Measurements from ENCODE around the gene RPS27. TPM values are rescaled to one million over a fixed set of nuclear protein-coding genes. Genes with fewer than 3 reads are reported as not detected.
"Not testable (repeated sequence)": the region's sequence is repeated elsewhere in the genome, so short reads cannot be mapped to it uniquely, and the experiment has no call there.

Gene RPS27
- total and polyA plus RNA-seq, 3 experiments from 2014 or later: 1,959 to 20,406 (median 2,149) TPM

DNA sequence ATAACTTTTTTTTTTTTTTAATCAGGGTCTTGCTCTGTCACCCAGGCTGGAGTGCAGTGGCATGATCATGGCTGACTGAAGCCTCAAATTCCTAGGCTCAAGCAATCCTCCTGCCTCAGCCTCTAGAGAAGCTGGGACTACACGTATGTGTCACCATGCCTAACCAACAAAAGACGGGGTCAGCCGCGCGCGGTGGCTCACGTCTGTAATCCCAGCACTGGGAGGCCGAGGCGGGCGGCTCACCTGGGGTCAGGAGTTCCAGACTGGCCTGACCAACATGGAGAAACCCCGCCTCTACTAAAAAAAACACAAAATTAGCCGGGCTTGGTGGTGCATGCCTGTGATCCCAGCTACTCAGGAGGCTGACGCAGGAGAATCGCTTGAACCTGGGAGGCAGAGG, 22.0 kb downstream of the RPS27 start:
- H3K27ac Mint-ChIP-seq; H3K27me3 ChIP-seq (ENCODE audit: insufficient read depth, low read length, poor library complexity, severe bottlenecking); H3K4me1 Mint-ChIP-seq; H3K4me3 Mint-ChIP-seq; H3K4me3 ChIP-seq (ENCODE audit: low read length); H3K9me3 Mint-ChIP-seq; H3K27ac ChIP-seq (ENCODE audit: low read depth, low read length); DNase-seq; H3K27me3 Mint-ChIP-seq; POLR2A ChIA-PET; H3K4me1 ChIP-seq (ENCODE audit: insufficient read depth, low read length); H3K9me3 ChIP-seq (ENCODE audit: low read length); CTCF ChIA-PET; H3K36me3 ChIP-seq (ENCODE audit: insufficient read depth, low read length); H3K36me3 Mint-ChIP-seq: not testable (repeated sequence)

DNA sequence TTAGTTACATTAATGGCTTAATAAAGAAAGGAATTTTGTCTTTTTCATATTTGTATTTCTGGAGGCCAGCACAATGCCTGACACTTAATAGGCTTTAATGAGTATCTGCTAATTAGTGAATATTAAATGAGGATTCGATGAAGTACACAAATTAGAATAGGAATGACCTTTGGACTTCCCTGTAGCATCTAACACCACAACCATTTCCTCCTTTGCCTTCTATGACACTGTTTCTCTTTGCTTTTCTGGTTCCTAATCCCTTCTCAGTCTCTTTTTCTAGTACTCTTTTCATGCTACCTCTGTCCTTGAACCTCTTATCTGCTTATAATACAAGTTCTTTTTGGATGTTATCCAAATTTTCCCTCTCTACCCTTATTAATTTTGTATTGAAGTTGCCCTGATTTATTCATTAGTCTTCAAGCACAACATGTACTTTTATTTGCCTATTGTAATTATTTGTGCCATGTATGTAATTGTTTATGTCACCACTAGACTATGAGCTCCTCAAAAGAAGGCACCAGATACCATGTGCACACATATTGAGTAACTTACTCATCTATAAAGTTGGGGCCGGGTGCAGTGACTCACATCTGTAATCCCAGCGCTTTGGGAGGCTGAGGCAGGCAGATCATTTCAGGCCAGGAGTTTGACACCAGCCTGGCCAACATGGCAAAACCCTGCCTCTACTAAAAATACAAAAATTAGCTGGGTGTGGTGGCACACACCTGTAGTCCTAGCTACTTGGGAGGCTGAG, 23.8 kb downstream of the RPS27 start:
- no peaks in the 10 kb centered on the region for H3K9me3 Mint-ChIP-seq
- no peak overlapping the region for H3K27ac Mint-ChIP-seq
- ChIA-PET CTCF (no interaction called here), POLR2A (no interaction called here)
- H3K4me3 ChIP-seq (ENCODE audit: low read length): no peak overlapping the region
- H3K4me1 ChIP-seq (ENCODE audit: insufficient read depth, low read length): no peaks in the 10 kb centered on the region
- H3K27me3 ChIP-seq (ENCODE audit: insufficient read depth, low read length, poor library complexity, severe bottlenecking): no peaks in the 10 kb centered on the region
- peaks cover 0 to 2% of the 10 kb centered on the region in 2 donors for H3K27me3 Mint-ChIP-seq
- no peak overlapping the region for H3K27ac ChIP-seq (ENCODE audit: low read depth, low read length)
- no peak overlapping the region for H3K4me3 Mint-ChIP-seq
- DNase-seq: no peak
- no peaks in the 10 kb centered on the region for H3K36me3 ChIP-seq (ENCODE audit: insufficient read depth, low read length)
- no peaks in the 10 kb centered on the region for H3K4me1 Mint-ChIP-seq
- no peaks in the 10 kb centered on the region for H3K36me3 Mint-ChIP-seq
- no peaks in the 10 kb centered on the region for H3K9me3 ChIP-seq (ENCODE audit: low read length)

DNA sequence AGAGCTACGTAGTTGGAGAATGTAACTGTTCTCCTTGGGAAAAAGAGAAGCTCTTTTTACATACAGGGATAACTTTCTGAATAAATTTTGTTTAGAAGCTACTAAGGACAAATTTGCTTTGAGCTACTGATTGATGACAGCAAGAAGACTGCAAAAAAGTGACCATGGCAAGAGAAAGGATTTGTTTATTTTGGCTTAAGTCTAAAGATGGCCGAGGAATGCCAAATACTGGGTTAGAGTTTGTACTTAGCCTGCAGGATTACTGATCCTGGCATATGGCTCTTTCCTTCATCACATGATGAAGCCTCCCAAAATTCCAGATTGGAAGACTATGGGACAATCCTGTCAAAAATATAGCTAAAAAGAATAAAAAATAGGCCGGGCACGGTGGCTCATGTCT, 28.7 kb downstream of the RPS27 start:
- no peaks in the 10 kb centered on the region for H3K27me3 Mint-ChIP-seq
- Histone ChIP-seq H3K4me3 (ENCODE audit: low read length) (no peak overlapping the region), H3K27ac (ENCODE audit: low read depth, low read length) (no peak overlapping the region), H3K27me3 (ENCODE audit: insufficient read depth, low read length, poor library complexity, severe bottlenecking) (no peaks in the 10 kb centered on the region), H3K9me3 (ENCODE audit: low read length) (no peaks in the 10 kb centered on the region), H3K4me1 (ENCODE audit: insufficient read depth, low read length) (no peaks in the 10 kb centered on the region), H3K36me3 (ENCODE audit: insufficient read depth, low read length) (no peaks in the 10 kb centered on the region)
- ChIA-PET CTCF (no interaction called here), POLR2A (no interaction called here)
- H3K4me1 Mint-ChIP-seq: no peaks in the 10 kb centered on the region
- H3K27ac Mint-ChIP-seq: no peak overlapping the region
- H3K36me3 Mint-ChIP-seq: no peaks in the 10 kb centered on the region
- H3K9me3 Mint-ChIP-seq: no peaks in the 10 kb centered on the region
- no peak for DNase-seq
- H3K4me3 Mint-ChIP-seq: no peak overlapping the region

DNA sequence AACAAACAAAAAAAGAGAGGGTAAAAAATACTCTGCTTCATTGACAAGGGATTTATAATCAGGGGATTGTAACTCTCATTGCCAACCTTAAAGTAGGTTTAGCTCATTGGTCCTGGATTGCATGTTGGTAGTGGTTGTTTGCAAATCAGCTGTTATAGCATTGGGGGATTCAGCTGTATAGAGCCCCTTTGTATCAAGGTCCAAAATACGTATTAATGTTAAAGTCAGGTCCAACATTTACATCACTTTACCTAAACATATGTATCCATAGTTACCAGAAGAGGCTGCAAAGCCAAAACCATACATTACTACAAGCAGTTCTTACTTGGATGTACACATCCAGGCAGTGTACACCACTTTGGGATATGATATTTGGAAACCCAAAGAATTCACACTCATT, 29.4 kb downstream of the RPS27 start:
- no peak overlapping the region for H3K27ac ChIP-seq (ENCODE audit: low read depth, low read length)
- Mint-ChIP-seq H3K27me3 (no peaks in the 10 kb centered on the region), H3K36me3 (no peaks in the 10 kb centered on the region), H3K4me3 (no peak overlapping the region), H3K4me1 (no peaks in the 10 kb centered on the region), H3K9me3 (no peaks in the 10 kb centered on the region), H3K27ac (no peak overlapping the region)
- no peaks in the 10 kb centered on the region for H3K9me3 ChIP-seq (ENCODE audit: low read length)
- no peaks in the 10 kb centered on the region for H3K4me1 ChIP-seq (ENCODE audit: insufficient read depth, low read length)
- no peak for DNase-seq
- no peaks in the 10 kb centered on the region for H3K36me3 ChIP-seq (ENCODE audit: insufficient read depth, low read length)
- ChIA-PET CTCF (no interaction called here), POLR2A (no interaction called here)
- H3K27me3 ChIP-seq (ENCODE audit: insufficient read depth, low read length, poor library complexity, severe bottlenecking): no peaks in the 10 kb centered on the region
- H3K4me3 ChIP-seq (ENCODE audit: low read length): no peak overlapping the region

DNA sequence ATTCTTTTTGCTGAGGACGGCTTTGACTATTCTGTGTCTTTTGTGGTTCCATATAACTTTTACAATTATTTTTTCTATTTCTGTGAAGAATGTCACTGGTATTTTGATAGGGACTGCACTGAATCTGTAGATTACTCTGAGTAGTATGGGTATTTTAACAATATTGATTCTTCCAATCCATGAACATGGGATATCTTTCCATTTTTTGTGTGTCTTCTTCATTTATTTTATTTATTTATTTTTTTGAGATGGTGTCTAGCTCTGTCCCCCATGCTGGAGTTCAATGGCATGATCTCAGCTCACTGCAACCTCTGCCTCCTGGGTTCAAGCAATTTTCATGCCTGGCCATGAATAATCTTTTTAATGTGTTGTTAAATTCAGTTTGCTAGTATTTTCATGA, 43.1 kb downstream of the RPS27 start:
- CTCF ChIA-PET; H3K36me3 Mint-ChIP-seq; H3K27ac ChIP-seq (ENCODE audit: low read depth, low read length); H3K9me3 ChIP-seq (ENCODE audit: low read length); H3K4me1 ChIP-seq (ENCODE audit: insufficient read depth, low read length); H3K4me3 Mint-ChIP-seq; H3K27ac Mint-ChIP-seq; DNase-seq; H3K9me3 Mint-ChIP-seq; H3K27me3 Mint-ChIP-seq; H3K27me3 ChIP-seq (ENCODE audit: insufficient read depth, low read length, poor library complexity, severe bottlenecking); H3K4me1 Mint-ChIP-seq; H3K4me3 ChIP-seq (ENCODE audit: low read length); H3K36me3 ChIP-seq (ENCODE audit: insufficient read depth, low read length): not testable (repeated sequence)
- POLR2A ChIA-PET: interaction anchor here (0.6 kb wide), 1 partner anchor 252 kb away, joined by 7 read pairs; no protein-coding TSS in a partner anchor

Other genes starting within 250 kb of the RPS27 start
- gene SLC27A3, start 215.4 kb upstream of the RPS27 start, total RNA-seq: 10 to 100 TPM in 1 of 2 experiments, 1 to 10 TPM in 1; 9.9 to 11.3 TPM
- gene SLC27A3, start 215.4 kb upstream of the RPS27 start, polyA plus RNA-seq: 29.3 TPM
- gene GATAD2B, start 67.8 kb upstream of the RPS27 start, total RNA-seq: 10 to 100 TPM; 64.9 to 71.9 TPM
- 5.6 TPM for gene GATAD2B, start 67.8 kb upstream of the RPS27 start, polyA plus RNA-seq
- 100 to 1,000 TPM; 100 to 102 TPM for gene DENND4B, start 44.0 kb upstream of the RPS27 start, total RNA-seq
- gene DENND4B, start 44.0 kb upstream of the RPS27 start, polyA plus RNA-seq: 27.3 TPM
- gene CRTC2, start 32.1 kb upstream of the RPS27 start, total RNA-seq: 10 to 100 TPM; 53.9 to 63.2 TPM
- 38.9 TPM for gene CRTC2, start 32.1 kb upstream of the RPS27 start, polyA plus RNA-seq
- 10 to 100 TPM; 85.5 to 88.2 TPM for gene SLC39A1, start 27.2 kb upstream of the RPS27 start, total RNA-seq
- gene SLC39A1, start 27.2 kb upstream of the RPS27 start, polyA plus RNA-seq: 39.2 TPM
- gene CREB3L4, start 22.9 kb upstream of the RPS27 start, total RNA-seq: 10 to 100 TPM in 1 of 2 experiments, 1 to 10 TPM in 1; 10.0 to 10.1 TPM
- gene CREB3L4, start 22.9 kb upstream of the RPS27 start, polyA plus RNA-seq: 5.3 TPM
- gene JTB, start 13.1 kb upstream of the RPS27 start, total RNA-seq: 100 to 1,000 TPM; 232 to 239 TPM
- 351 TPM for gene JTB, start 13.1 kb upstream of the RPS27 start, polyA plus RNA-seq
- 1 to 10 TPM; 9.0 to 9.5 TPM for gene RAB13, start 4.4 kb upstream of the RPS27 start, total RNA-seq
- gene RAB13, start 4.4 kb upstream of the RPS27 start, polyA plus RNA-seq: not detected
- under 1 TPM in 1 of 2 experiments, not detected in 1; 0.09 TPM for gene NUP210L, start 164.3 kb downstream of the RPS27 start, total RNA-seq
- gene NUP210L, start 164.3 kb downstream of the RPS27 start, polyA plus RNA-seq: 0.06 TPM
- 100 to 1,000 TPM; 802 to 863 TPM for gene TPM3, start 201.3 kb downstream of the RPS27 start, total RNA-seq
- gene TPM3, start 201.3 kb downstream of the RPS27 start, polyA plus RNA-seq: 948 TPM
- gene CFAP141, start 215.6 kb downstream of the RPS27 start, total RNA-seq: not detected
- gene CFAP141, start 215.6 kb downstream of the RPS27 start, polyA plus RNA-seq: not detected
- gene UBAP2L, start 230.2 kb downstream of the RPS27 start, total RNA-seq: 100 to 1,000 TPM; 258 to 277 TPM
- 63.0 TPM for gene UBAP2L, start 230.2 kb downstream of the RPS27 start, polyA plus RNA-seq